ENCODE measurements around the gene CNTNAP2. TPM values are rescaled to one million over a fixed set of nuclear protein-coding genes. Genes with fewer than 3 reads are reported as not detected.

The CNTNAP2 gene
- total and polyA plus RNA-seq, 3 experiments from 2014 or later: not detected

- Histone ChIP-seq H3K36me3 (ENCODE audit: insufficient read depth, low read length) (no peaks in the 10 kb centered on the region), H3K9me3 (ENCODE audit: low read length) (no peaks in the 10 kb centered on the region), H3K27me3 (ENCODE audit: insufficient read depth, low read length, poor library complexity, severe bottlenecking) (no peaks in the 10 kb centered on the region), H3K4me3 (ENCODE audit: low read length) (no peak overlapping the region), H3K4me1 (ENCODE audit: insufficient read depth, low read length) (no peaks in the 10 kb centered on the region), H3K27ac (ENCODE audit: low read depth, low read length) (no peak overlapping the region)
- Mint-ChIP-seq H3K27me3 (peaks cover 5 to 9% of the 10 kb centered on the region in 2 donors), H3K27ac (no peak overlapping the region), H3K9me3 (peaks cover 0 to 12% (median 3%) of the 10 kb centered on the region in 5 donors), H3K4me3 (no peak overlapping the region), H3K4me1 (no peaks in the 10 kb centered on the region), H3K36me3 (no peaks in the 10 kb centered on the region)
- DNase-seq: no peak
- ChIA-PET POLR2A (no interaction called here), CTCF (no interaction called here)
These were observed 1987.6 kb downstream of the CNTNAP2 start for GRCh38 chr7:148104136-148104716.

GRCh38 chr7:148104924-148105323 is 1988.3 kb downstream of the CNTNAP2 start:
- ChIA-PET CTCF (no interaction called here), POLR2A (no interaction called here)

GRCh38 chr7:148105853-148106252 is 1989.3 kb downstream of the CNTNAP2 start:
- CTCF ChIA-PET: no interaction called here
- H3K27ac Mint-ChIP-seq: no peak overlapping the region

More at GRCh38 chr7:148104924-148105323, 1988.3 kb downstream of the CNTNAP2 start:
- peaks cover 0 to 12% (median 3%) of the 10 kb centered on the region in 5 donors for H3K9me3 Mint-ChIP-seq
- H3K27me3 Mint-ChIP-seq: peaks cover 5 to 9% of the 10 kb centered on the region in 2 donors
- DNase-seq: no peak
- no peak overlapping the region for H3K4me3 Mint-ChIP-seq
- H3K4me1 Mint-ChIP-seq: no peaks in the 10 kb centered on the region
- no peak overlapping the region for H3K27ac Mint-ChIP-seq
- Histone ChIP-seq H3K4me3 (ENCODE audit: low read length) (no peak overlapping the region), H3K9me3 (ENCODE audit: low read length) (no peaks in the 10 kb centered on the region), H3K36me3 (ENCODE audit: insufficient read depth, low read length) (no peaks in the 10 kb centered on the region), H3K27ac (ENCODE audit: low read depth, low read length) (no peak overlapping the region), H3K4me1 (ENCODE audit: insufficient read depth, low read length) (no peaks in the 10 kb centered on the region), H3K27me3 (ENCODE audit: insufficient read depth, low read length, poor library complexity, severe bottlenecking) (no peaks in the 10 kb centered on the region)
- H3K36me3 Mint-ChIP-seq: no peaks in the 10 kb centered on the region

GRCh38 chr7:148107443-148108127 is 1991.0 kb downstream of the CNTNAP2 start:
- ChIA-PET CTCF (no interaction called here), POLR2A (no interaction called here)

More at GRCh38 chr7:148105853-148106252, 1989.3 kb downstream of the CNTNAP2 start:
- Histone ChIP-seq H3K4me1 (ENCODE audit: insufficient read depth, low read length) (no peaks in the 10 kb centered on the region), H3K9me3 (ENCODE audit: low read length) (no peaks in the 10 kb centered on the region), H3K4me3 (ENCODE audit: low read length) (no peak overlapping the region), H3K36me3 (ENCODE audit: insufficient read depth, low read length) (no peaks in the 10 kb centered on the region), H3K27me3 (ENCODE audit: insufficient read depth, low read length, poor library complexity, severe bottlenecking) (no peaks in the 10 kb centered on the region), H3K27ac (ENCODE audit: low read depth, low read length) (no peak overlapping the region)
- H3K4me1 Mint-ChIP-seq: no peaks in the 10 kb centered on the region
- H3K27me3 Mint-ChIP-seq: peaks cover 5 to 12% of the 10 kb centered on the region in 2 donors
- H3K9me3 Mint-ChIP-seq: peaks cover 0 to 12% (median 2%) of the 10 kb centered on the region in 5 donors
- H3K4me3 Mint-ChIP-seq: no peak overlapping the region
- H3K36me3 Mint-ChIP-seq: no peaks in the 10 kb centered on the region
- no peak for DNase-seq
- POLR2A ChIA-PET: no interaction called here

GRCh38 chr7:148108381-148108780 is 1991.8 kb downstream of the CNTNAP2 start:
- no peaks in the 10 kb centered on the region for H3K4me1 Mint-ChIP-seq
- H3K4me1 ChIP-seq (ENCODE audit: insufficient read depth, low read length): no peaks in the 10 kb centered on the region
- H3K9me3 ChIP-seq (ENCODE audit: low read length): no peaks in the 10 kb centered on the region
- no peak overlapping the region for H3K4me3 Mint-ChIP-seq
- H3K27ac Mint-ChIP-seq: no peak overlapping the region
- no peaks in the 10 kb centered on the region for H3K27me3 ChIP-seq (ENCODE audit: insufficient read depth, low read length, poor library complexity, severe bottlenecking)
- no peaks in the 10 kb centered on the region for H3K36me3 ChIP-seq (ENCODE audit: insufficient read depth, low read length)
- H3K27me3 Mint-ChIP-seq: peaks cover 1 to 12% of the 10 kb centered on the region in 2 donors
- no peak for DNase-seq
- H3K9me3 Mint-ChIP-seq: no peaks in the 10 kb centered on the region
- CTCF ChIA-PET: no interaction called here
- no peak overlapping the region for H3K4me3 ChIP-seq (ENCODE audit: low read length)
- H3K36me3 Mint-ChIP-seq: no peaks in the 10 kb centered on the region
- POLR2A ChIA-PET: no interaction called here
- H3K27ac ChIP-seq (ENCODE audit: low read depth, low read length): no peak overlapping the region

More at GRCh38 chr7:148107443-148108127, 1991.0 kb downstream of the CNTNAP2 start:
- no peaks in the 10 kb centered on the region for H3K36me3 ChIP-seq (ENCODE audit: insufficient read depth, low read length)
- H3K36me3 Mint-ChIP-seq: no peaks in the 10 kb centered on the region
- H3K27me3 Mint-ChIP-seq: peaks cover 5 to 12% of the 10 kb centered on the region in 2 donors
- no peak overlapping the region for H3K27ac ChIP-seq (ENCODE audit: low read depth, low read length)
- H3K27me3 ChIP-seq (ENCODE audit: insufficient read depth, low read length, poor library complexity, severe bottlenecking): no peaks in the 10 kb centered on the region
- no peak overlapping the region for H3K4me3 ChIP-seq (ENCODE audit: low read length)
- H3K27ac Mint-ChIP-seq: no peak overlapping the region
- no peak overlapping the region for H3K4me3 Mint-ChIP-seq
- H3K4me1 Mint-ChIP-seq: no peaks in the 10 kb centered on the region
- no peaks in the 10 kb centered on the region for H3K4me1 ChIP-seq (ENCODE audit: insufficient read depth, low read length)
- no peaks in the 10 kb centered on the region for H3K9me3 ChIP-seq (ENCODE audit: low read length)
- peaks cover 0 to 5% (median 0%) of the 10 kb centered on the region in 5 donors for H3K9me3 Mint-ChIP-seq
- no peak for DNase-seq

- Histone ChIP-seq H3K9me3 (ENCODE audit: low read length) (no peaks in the 10 kb centered on the region), H3K27ac (ENCODE audit: low read depth, low read length) (no peak overlapping the region), H3K4me1 (ENCODE audit: insufficient read depth, low read length) (no peaks in the 10 kb centered on the region), H3K36me3 (ENCODE audit: insufficient read depth, low read length) (no peaks in the 10 kb centered on the region), H3K4me3 (ENCODE audit: low read length) (no peak overlapping the region), H3K27me3 (ENCODE audit: insufficient read depth, low read length, poor library complexity, severe bottlenecking) (no peaks in the 10 kb centered on the region)
- Mint-ChIP-seq H3K27me3 (peaks cover 1 to 12% of the 10 kb centered on the region in 2 donors), H3K27ac (no peak overlapping the region), H3K4me3 (no peak overlapping the region), H3K4me1 (no peaks in the 10 kb centered on the region), H3K36me3 (no peaks in the 10 kb centered on the region), H3K9me3 (peaks cover 0 to 2% (median 0%) of the 10 kb centered on the region in 5 donors)
- CTCF ChIA-PET: no interaction called here
- POLR2A ChIA-PET: no interaction called here
- no peak for DNase-seq
These were observed 1993.7 kb downstream of the CNTNAP2 start for GRCh38 chr7:148110097-148110868.

DNA sequence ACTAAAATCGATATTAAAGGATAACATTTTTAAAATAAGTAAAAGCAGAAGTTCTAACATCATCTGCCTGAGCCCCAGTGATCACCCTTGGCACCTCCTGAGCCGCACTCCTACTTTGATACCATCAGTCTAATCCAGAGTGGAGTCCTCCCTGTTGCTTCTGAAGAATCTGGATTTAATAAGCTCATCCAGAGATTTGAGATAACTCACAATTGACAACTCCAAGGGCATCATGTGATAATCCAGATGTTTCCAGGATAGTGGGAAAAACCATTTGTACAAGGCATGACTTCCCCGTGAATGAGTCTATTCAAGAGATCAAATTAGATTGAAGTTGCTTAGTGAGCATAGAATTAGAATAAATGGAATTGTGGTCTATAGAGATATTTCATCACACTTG is 1998.2 kb downstream of the CNTNAP2 start:
- peaks cover 0 to 3% of the 10 kb centered on the region in 2 donors for H3K27me3 Mint-ChIP-seq
- CTCF ChIA-PET: no interaction called here
- H3K27ac Mint-ChIP-seq: no peak overlapping the region

DNA sequence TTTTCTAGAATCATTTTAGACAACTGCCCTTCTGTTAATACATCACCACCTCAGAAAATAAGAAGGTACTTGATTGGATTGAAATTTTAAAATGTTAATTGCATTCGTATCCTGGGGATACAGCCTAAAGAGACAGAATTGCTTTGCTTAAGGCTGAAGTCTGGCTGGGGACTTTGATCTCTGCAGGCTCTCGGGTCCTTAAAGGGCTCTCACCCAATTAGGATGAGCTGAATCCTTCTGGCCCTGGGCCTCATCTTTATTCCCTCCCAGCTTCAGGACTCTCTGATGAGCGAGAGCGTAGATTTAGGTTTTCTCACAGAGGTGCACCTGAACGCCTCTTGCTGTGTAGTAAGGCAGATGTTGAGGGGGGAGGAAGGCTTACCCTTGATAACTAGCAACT is 1998.7 kb downstream of the CNTNAP2 start:
- no peak overlapping the region for H3K4me3 ChIP-seq (ENCODE audit: low read length)
- ChIA-PET CTCF (no interaction called here), POLR2A (no interaction called here)
- H3K27me3 Mint-ChIP-seq: peaks cover 0 to 3% of the 10 kb centered on the region in 2 donors
- H3K4me1 ChIP-seq (ENCODE audit: insufficient read depth, low read length): no peaks in the 10 kb centered on the region
- H3K4me1 Mint-ChIP-seq: no peaks in the 10 kb centered on the region
- DNase-seq: no peak
- H3K27ac ChIP-seq (ENCODE audit: low read depth, low read length): no peak overlapping the region
- no peaks in the 10 kb centered on the region for H3K36me3 ChIP-seq (ENCODE audit: insufficient read depth, low read length)
- H3K27ac Mint-ChIP-seq: no peak overlapping the region
- no peaks in the 10 kb centered on the region for H3K36me3 Mint-ChIP-seq
- H3K9me3 Mint-ChIP-seq: peaks cover 0 to 5% (median 0%) of the 10 kb centered on the region in 5 donors
- H3K27me3 ChIP-seq (ENCODE audit: insufficient read depth, low read length, poor library complexity, severe bottlenecking): no peaks in the 10 kb centered on the region
- no peak overlapping the region for H3K4me3 Mint-ChIP-seq
- H3K9me3 ChIP-seq (ENCODE audit: low read length): no peaks in the 10 kb centered on the region

More for the DNA sequence above, 1998.2 kb downstream of the CNTNAP2 start:
- H3K4me1 ChIP-seq (ENCODE audit: insufficient read depth, low read length): no peaks in the 10 kb centered on the region
- no peaks in the 10 kb centered on the region for H3K9me3 ChIP-seq (ENCODE audit: low read length)
- no peak overlapping the region for H3K27ac ChIP-seq (ENCODE audit: low read depth, low read length)
- Mint-ChIP-seq H3K9me3 (peaks cover 0 to 2% (median 0%) of the 10 kb centered on the region in 5 donors), H3K4me1 (no peaks in the 10 kb centered on the region), H3K36me3 (no peaks in the 10 kb centered on the region), H3K4me3 (no peak overlapping the region)
- H3K36me3 ChIP-seq (ENCODE audit: insufficient read depth, low read length): no peaks in the 10 kb centered on the region
- POLR2A ChIA-PET: no interaction called here
- no peaks in the 10 kb centered on the region for H3K27me3 ChIP-seq (ENCODE audit: insufficient read depth, low read length, poor library complexity, severe bottlenecking)
- H3K4me3 ChIP-seq (ENCODE audit: low read length): no peak overlapping the region
- no peak for DNase-seq

All from CD8-positive, alpha-beta memory T cell (primary cell).